ENCODE measurements around the gene PRDM2. TPM values are rescaled to one million over a fixed set of nuclear protein-coding genes. Genes with fewer than 3 reads are reported as not detected.

The PRDM2 gene
- polyA plus RNA-seq, 1 of the 3 experiments (the other 2 are of a cell fraction), result 7.2 TPM

GRCh38 chr1:13760921-13761320 is 60.9 kb downstream of the PRDM2 start:
- Histone ChIP-seq H3K27ac (ENCODE audit: low read depth in 2 of 2, low read length in 1 of 2) (no peak overlapping the region), H3K4me1 (ENCODE audit: control insufficient read depth in 1 of 2, insufficient read depth in 2 of 2, low read depth in 1 of 2, low read length in 1 of 2) (peaks cover 11 to 38% of the 10 kb centered on the region in 2 experiments), H3K4me2 (no peak overlapping the region), H4K20me1 (ENCODE audit: insufficient read depth) (peaks cover 100% of the 10 kb centered on the region), H3K4me3 (ENCODE audit: low read depth in 2 of 2, low read length in 1 of 2) (no peak overlapping the region), H3K9ac (no peak overlapping the region), H3K9me2 (no peaks in the 10 kb centered on the region), H3K79me2 (ENCODE audit: insufficient read depth) (peaks cover 100% of the 10 kb centered on the region), H3F3A (replicated peaks; ENCODE audit: insufficient read depth) (no peaks in the 10 kb centered on the region), H3K9me3 (no peaks in the 10 kb centered on the region), H3K27me3 (ENCODE audit: insufficient read depth) (no peaks in the 10 kb centered on the region), H2AFZ (ENCODE audit: low read depth) (no peak overlapping the region), H3K36me3 (replicated peaks in 1 of 2; ENCODE audit: control insufficient read depth in 1 of 2, insufficient read depth in 2 of 2, low read length in 1 of 2) (no peaks in the 10 kb centered on the region)
- ChIA-PET CTCF (interaction anchor here (2.0 kb wide), 1 partner anchor 21 kb away, joined by 6 read pairs; no protein-coding TSS in a partner anchor), POLR2A (no interaction called here)
- no peak for DNase-seq
- 89% methylated on average over 5 of the region's 5 CpGs for WGBS (ENCODE audit: low lambda C conversion rate)
- TF ChIP-seq RXRA (IDR thresholded peaks at IDR 0.05; ENCODE audit: borderline replicate concordance, low read depth) (no peak), NRF1 (IDR thresholded peaks at IDR 0.05; ENCODE audit: low read depth, low read length) (no peak), MEF2A (IDR thresholded peaks at IDR 0.05; ENCODE audit: borderline replicate concordance, low read depth) (no peak), SMC3 (IDR thresholded peaks at IDR 0.05; ENCODE audit: low read depth, low read length) (no peak), JUND (IDR thresholded peaks at IDR 0.05) (no peak), FOSL2 (IDR thresholded peaks at IDR 0.05; ENCODE audit: borderline replicate concordance, low read depth) (no peak), POLR2AphosphoS5 (IDR thresholded peaks at IDR 0.05; ENCODE audit: low read depth, low read length) (no peak)

- Histone ChIP-seq H3K4me2 (no peak overlapping the region), H3K4me1 (ENCODE audit: control insufficient read depth in 1 of 2, insufficient read depth in 2 of 2, low read depth in 1 of 2, low read length in 1 of 2) (peaks cover 15 to 45% of the 10 kb centered on the region in 2 experiments), H3K9ac (no peak overlapping the region), H4K20me1 (ENCODE audit: insufficient read depth) (peaks cover 100% of the 10 kb centered on the region), H3K27me3 (ENCODE audit: insufficient read depth) (no peaks in the 10 kb centered on the region), H2AFZ (ENCODE audit: low read depth) (no peak overlapping the region), H3K9me3 (no peaks in the 10 kb centered on the region), H3K27ac (ENCODE audit: low read depth in 2 of 2, low read length in 1 of 2) (no peak overlapping the region), H3K36me3 (replicated peaks in 1 of 2; ENCODE audit: control insufficient read depth in 1 of 2, insufficient read depth in 2 of 2, low read length in 1 of 2) (no peaks in the 10 kb centered on the region), H3F3A (replicated peaks; ENCODE audit: insufficient read depth) (peaks cover 9% of the 10 kb centered on the region), H3K79me2 (ENCODE audit: insufficient read depth) (peaks cover 99% of the 10 kb centered on the region), H3K4me3 (ENCODE audit: low read depth in 2 of 2, low read length in 1 of 2) (no peak overlapping the region), H3K9me2 (no peaks in the 10 kb centered on the region)
- ChIA-PET CTCF (interaction anchor here (1.0 to 1.2 kb wide), 2 partner anchors 11 to 18 kb away, joined by 3 read pairs; no protein-coding TSS in a partner anchor), POLR2A (no interaction called here)
- TF ChIP-seq PBX3 (IDR thresholded peaks at IDR 0.05), result no peak
- TF ChIP-seq REST (IDR thresholded peaks at IDR 0.05; ENCODE audit: low read depth, low read length), result no peak
- TF ChIP-seq USF2 (IDR thresholded peaks at IDR 0.05; ENCODE audit: borderline replicate concordance, low read depth, low read length), result no peak
- no peak for TF ChIP-seq GATA2 (CRISPR knock-in tag; IDR thresholded peaks at IDR 0.05)
- no peak for TF ChIP-seq FOXM1 (IDR thresholded peaks at IDR 0.05; ENCODE audit: low read depth)
- TF ChIP-seq SIN3A (IDR thresholded peaks at IDR 0.05; ENCODE audit: borderline replicate concordance, low read depth, low read length), result no peak
- no peak for TF ChIP-seq FOXJ3 (CRISPR knock-in tag; IDR thresholded peaks at IDR 0.05)
- no peak for TF ChIP-seq RCOR1 (IDR thresholded peaks at IDR 0.05; ENCODE audit: low read length)
- no peak for TF ChIP-seq NRF1 (IDR thresholded peaks at IDR 0.05; ENCODE audit: low read depth, low read length)
- TF ChIP-seq EZH2phosphoT487 (IDR thresholded peaks at IDR 0.05; ENCODE audit: borderline replicate concordance, low read depth), result no peak
- TF ChIP-seq TCF12 (IDR thresholded peaks at IDR 0.05), result no peak
- TF ChIP-seq MEF2A (IDR thresholded peaks at IDR 0.05; ENCODE audit: borderline replicate concordance, low read depth), result no peak
- TF ChIP-seq POLR2AphosphoS5 (IDR thresholded peaks at IDR 0.05; ENCODE audit: low read depth, low read length), result no peak
- no peak for TF ChIP-seq NFIC (IDR thresholded peaks at IDR 0.05; ENCODE audit: borderline replicate concordance)
- TF ChIP-seq CTCF (IDR thresholded peaks at IDR 0.05), result no peak
- WGBS (ENCODE audit: low lambda C conversion rate), result 84% methylated on average over 9 of the region's 9 CpGs
- DNase-seq, result no peak
These were observed 61.9 kb downstream of the PRDM2 start for GRCh38 chr1:13761883-13762282.
